ENCODE data around the gene NR2E1.

- TF ChIP-seq POLR2A (IDR thresholded peaks at IDR 0.05) (no peak), CTCF (IDR thresholded peaks at IDR 0.05) (no peak)
These were observed 1.0 kb downstream of the NR2E1 start for GRCh38 chr6:108166664-108167448.

All from thyroid gland (tissue), 4 donors.